GM19395 (cell line): ENCODE measurements around the gene FLCN.
A peak's percentile ranks its signal among the peaks of the same experiment; 100 is the strongest.
"Not testable (repeated sequence)": the region's sequence is repeated elsewhere in the genome, so short reads cannot be mapped to it uniquely, and the experiment has no call there.

Source experiments
- ATAC-seq: cut with Tn5 transposase; IDR thresholded peaks from one replicate; pipeline ENCODE4 v1.9.1; 2021; ENCODE audit warnings: mild to moderate bottlenecking, moderate library complexity; ENCODE audit not compliant: unreplicated experiment

The FLCN gene

DNA sequence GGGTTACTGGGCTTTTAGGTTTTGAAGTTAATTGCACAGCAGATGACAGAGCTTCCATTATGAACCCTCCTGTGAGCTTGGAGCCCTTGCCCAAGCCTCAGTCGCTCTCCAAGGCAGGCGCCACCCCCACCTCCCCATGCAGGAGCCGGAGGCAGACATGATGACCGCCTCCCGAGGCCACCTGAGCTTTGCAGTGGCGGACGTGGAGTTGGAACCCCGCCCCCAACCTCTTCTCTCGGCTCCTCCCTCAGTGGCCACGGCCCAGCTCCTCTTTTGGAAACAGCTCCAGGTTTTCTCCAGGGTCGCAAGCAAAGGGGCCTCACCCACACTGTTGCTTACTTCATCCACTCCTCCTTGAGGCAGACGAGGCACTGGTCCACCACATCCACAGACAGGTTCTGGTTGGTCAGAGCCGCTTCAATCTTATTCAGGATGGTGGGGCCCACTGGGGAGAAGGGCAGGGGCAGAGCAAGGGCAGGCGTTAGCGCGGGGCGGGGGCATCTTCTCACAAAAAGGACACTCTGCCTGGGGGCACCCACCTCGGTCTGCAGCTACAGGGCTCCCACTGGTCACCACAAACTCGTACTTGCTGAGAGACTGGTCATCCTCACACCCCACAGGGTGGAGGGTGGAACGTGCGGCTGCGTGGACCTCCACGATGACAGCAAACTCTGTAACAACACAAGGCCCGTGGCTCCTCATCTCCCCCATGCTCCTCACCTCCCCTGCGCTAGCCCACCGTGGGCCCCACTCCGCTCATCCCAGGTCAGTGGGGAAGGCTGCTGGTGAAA, 22.1 kb downstream of the FLCN start:
- ATAC-seq = no peak

DNA sequence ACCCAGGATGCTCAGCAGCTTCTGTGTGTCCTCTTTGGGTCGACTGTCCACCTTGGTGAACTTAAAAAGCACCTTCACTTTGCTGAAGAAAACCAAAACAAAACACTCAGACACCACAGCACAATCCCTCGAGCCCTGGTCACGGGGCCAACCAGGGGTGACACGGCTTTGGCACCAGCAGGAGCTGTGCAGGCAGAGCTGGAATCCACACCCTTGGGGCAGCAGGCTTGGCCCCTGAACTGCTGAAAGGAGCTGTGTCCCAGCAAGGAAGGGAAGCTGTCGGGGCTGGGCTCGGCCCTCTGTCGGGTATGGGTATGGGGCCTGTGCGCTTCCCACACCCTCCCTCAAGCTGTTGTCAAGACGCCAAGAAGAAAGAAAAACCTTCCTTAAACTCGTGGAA, 23.2 kb downstream of the FLCN start:
- no peak for ATAC-seq

DNA sequence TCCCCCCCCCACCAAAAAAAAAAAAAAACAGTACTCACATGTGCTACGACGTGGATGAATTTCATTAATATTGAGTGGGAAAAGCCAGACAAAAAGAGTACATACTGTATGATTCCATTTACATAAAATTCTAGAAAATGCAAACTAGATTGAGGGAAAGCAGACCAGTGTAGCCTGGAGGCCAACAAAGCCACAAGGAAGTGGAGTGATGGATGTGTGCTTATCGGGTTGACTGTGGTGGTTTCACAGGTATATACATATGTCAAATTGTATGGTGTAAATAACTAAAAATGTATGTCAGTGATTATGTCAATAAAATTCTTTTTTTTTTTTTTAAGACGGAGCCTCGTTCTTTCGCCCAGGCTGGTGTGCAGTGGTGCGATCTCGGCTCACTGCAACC, 29.0 kb downstream of the FLCN start:
- ATAC-seq = no peak

DNA sequence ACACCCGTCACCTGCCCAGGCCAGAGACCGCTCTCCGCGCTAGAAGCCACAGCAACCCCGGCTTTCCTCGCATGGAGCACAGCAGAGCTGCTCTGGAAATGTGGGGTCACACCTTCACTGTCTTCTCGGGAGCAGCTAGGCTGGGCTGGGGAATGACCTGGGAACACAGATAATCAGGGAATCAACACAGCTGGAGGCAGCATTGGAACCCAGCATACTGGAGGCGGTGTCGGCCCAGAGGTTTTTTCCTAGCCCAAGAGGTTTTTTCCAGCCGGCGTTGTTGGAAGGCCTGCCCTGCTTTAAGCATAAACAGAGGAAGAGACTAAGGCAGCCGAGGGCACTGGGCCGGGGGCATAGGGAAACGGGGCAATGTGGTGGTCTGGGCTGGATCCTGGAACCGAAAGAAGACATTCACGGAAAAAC, 30.0 kb downstream of the FLCN start:
- ATAC-seq = no peak

DNA sequence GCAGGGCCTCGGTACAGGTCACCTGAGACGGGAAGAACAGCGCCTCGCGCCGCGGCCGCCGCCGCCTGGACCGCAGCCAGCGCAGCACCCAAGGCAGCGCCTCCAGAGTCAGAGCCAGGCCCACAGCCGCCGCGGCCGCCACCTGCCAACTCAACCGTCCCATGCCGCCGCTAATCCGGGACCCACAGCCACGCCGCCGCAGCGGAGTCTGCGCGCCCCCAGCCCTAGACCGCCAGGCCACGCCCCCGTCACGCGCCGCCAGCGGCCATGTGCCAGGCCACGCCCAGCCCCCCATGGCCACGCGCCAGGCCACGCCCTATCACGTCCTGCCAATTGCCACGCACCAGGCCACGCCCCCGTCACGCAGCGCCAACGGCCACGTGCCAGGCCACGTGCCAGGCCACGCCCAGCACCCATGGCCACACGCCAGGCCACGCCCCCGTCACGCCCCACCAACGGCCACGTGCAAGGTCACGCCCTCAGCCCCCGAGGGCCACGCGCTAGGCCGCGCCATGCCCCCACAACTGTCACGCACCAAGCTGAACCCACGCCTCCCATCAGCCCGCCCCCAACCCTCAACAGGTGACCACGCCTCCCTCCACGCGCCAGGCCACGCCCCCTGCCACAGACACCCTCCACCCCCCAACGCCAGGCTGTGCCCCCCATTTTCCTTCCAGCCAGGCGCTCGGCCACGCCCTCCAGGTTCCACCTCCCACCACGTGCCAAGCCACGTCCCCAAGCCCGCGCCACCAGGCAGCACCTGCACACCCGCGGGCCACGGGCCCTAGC, 30.6 kb downstream of the FLCN start, which contains the start of gene PLD6:
TSS of gene PLD6 (minus strand) at position 210 of the 789 bp plus-strand sequence. CDS start at position 163, 47 bp downstream.
- ATAC-seq = peak; percentile 65

DNA sequence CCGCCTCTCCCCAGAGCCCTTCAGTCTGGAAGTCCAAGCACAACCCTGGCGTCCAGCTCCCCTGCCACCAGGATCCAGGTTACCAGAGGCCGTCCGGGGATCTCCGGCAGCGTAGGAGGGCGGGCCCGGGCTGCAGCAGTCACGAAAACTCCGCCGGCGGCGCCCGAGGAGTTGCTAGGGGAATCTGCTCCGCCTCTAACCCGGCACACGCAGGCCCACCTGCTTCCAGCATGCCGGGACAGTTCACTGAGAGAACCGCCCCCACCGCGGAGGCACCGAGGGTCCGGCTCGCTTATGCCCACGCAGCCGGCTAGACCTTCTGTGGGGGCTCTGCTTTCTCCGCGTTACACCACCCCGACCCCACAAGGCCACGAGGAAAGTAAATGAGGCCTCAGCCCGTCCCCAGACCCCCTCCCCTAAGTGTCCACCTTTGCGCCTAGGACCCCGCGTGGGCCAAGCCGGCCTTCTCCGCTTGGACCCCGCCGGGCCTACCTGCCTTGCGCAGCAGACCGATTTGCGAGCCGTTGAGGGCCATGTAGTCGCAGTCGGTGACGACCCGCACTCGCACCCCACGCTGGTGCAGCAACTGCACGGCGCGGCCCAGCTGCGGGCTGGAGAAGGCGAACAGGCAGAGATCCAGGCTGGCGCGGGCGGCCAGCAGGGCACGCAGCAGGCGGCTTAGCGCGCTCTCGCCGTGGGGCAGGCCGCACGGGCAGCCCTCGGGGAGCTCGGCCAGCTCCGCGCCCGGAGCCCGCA, 31.4 kb downstream of the FLCN start:
- ATAC-seq = no peak

DNA sequence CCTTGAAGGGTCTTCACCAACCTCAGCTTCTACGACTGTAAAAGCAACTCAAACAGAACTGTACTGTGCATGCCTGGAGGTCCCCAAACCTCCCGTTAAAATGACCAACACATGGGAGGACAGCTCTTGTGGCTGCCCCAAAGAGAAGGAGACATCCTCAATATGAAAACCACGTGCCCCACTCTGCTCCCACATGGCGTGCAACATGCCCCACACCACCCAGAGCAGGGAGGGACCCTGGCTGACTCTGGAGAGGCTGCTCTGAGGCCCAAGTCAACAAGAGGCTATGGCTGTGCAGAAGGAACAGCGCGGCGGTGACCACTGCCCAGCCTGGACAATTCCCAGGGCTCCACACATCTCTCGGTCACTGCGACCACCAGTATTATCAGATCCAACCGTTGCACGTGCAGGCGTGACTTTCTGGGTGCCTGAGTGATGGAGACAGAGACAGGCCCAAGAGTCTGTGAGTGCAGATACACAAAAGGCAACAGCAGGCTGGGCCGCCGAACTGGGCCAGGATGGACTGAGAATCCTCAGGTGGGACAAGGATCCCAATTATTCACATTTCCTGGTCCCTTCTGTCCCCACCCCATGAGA, 32.2 kb downstream of the FLCN start:
- no peak for ATAC-seq

DNA sequence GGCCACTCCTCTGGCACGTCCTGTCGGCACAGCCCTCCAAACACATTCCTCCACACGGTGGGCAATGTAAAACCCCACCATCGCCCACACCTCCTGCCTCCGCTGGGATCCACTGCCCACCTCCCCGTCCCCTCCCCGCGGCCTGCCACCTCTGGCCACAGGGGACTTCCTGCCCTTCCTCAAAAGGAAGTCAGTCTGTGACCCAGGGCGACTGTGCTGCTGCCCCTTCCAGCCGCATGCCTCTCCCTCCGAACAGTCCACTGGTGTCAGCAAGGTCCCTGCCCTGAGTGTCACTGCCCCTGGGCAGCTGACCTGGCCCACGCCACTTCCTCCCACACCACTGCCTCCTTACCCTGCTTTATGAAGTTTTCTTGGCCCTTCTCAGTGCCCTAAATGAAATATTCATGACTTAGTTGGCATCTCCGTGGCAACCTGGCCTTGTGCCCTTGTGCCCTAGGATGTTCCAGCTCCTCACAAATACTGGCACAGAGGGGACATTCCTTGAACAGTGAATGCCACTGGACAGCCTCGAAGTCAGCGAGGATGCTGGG, 32.9 kb downstream of the FLCN start:
- ATAC-seq = no peak

DNA sequence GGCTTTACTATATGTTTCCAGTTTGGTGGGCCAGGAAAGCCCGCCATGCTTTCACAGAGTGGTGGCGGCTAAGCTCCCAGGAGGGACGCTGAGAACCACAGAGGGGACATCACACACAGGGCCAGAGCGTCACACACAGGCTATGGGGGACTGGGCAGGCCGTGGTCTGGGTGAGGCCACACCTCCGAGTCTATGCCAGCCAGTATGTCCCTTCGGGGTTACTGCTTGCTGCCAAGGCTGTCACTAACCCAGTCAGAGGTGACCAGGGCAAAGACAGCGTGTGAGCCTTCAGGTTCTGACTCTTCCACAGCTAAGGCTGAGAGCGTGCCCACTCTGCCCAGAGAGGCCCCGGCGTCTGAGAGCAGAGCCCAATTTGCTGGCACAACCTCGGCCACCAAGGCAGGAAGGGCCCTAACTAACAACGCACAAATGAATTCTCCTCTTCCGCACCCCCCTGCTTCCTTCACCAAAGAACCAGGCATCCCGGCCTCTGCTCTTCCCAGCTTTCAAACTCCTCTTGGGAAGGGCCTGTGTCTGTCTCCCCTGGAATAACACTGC, 33.7 kb downstream of the FLCN start:
- ATAC-seq = no peak

DNA sequence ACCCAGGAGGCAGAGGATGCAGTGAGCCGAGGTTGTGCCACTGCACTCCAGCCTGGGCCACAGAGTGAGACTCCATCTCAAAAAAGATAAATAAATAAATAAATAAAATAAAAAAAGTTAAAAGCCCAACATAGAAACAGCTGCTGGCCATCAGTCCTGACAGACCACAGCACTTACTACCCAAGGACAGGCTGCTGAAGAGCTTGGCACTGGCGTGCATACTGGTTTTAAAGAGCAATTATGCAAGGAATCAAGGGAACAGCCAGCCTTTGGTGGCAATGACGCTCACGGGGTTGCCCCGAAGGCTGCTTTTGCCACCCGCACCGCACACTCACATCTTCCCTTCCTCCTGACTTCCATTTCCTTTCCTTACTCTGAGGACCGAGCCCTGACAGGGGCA, 35.1 kb downstream of the FLCN start:
- ATAC-seq = no peak

DNA sequence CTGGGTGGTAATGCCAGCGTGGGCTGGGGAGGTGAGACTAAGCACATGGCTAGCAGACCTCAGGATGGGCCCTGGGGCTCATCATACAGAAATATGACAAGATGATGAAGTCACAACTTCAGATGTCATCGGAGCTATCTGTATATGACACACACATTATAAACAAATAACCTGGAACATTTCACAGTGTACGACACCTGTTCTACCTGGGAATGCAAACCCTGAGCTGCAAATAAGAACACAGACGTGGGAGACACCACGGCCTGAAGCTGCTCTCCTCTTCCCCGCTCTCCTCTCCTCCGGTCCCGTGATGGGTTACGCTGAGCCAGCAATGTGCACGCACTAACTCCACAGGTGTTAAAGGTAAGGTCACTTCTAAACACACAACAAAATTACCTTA, 35.7 kb downstream of the FLCN start:
- no peak for ATAC-seq

DNA sequence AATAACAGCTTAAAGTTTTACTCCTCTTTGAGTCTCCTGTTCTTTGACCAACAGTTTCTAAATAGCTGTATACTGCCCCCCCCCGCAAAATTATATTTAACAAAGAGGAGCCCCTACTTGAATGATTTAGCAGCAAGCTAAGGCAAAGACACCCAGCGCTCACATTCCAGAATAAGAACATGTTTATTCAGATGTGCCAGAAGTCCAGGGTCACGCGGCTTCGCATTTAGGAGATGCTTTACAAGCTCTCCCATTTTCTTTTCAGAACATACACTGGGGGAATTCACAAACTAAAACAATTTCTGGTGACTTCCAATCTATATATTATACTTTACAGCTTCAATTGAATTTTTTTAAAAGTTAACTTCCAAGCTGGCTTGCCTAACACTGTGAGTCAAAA, 36.1 kb downstream of the FLCN start:
- ATAC-seq = no peak

DNA sequence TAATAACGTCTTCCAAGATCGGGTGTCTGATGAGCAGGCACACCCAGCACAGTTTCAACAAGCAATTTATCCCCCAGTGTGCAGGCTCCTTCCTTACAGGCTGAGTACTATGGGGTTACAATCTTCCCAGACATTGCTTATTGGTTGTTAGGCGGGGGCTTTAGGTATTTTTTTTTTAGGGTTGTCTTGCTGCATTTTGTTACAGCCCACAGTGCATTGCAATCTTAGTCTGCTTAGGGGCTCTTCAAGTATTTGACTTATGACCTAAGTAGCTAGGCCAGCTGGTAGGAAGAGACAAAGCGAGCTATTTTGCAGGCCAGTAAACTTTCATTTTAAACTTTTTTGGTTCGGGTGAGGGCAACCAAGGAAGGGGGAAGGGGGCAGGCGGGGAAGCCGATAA, 36.7 kb downstream of the FLCN start:
- ATAC-seq = no peak

DNA sequence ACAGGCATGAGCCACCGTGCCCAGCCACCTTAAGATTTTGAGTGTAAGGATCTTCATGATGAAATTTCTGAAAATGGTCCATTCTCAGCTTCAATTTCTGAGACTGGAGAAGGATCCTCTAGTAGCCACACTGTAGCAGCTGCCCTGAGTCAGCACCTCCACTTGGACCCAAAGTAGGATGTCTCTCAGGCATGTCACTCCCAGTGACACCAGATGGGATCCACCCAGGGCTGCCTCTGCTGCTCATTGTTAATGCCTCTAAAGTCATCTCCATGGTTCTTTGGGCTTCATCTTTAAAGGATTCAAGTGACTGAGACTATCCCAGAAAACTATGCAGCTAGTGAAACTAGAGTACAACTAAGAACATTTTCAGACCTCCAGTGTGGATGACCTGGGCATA, 38.7 kb downstream of the FLCN start:
- ATAC-seq = no peak

DNA sequence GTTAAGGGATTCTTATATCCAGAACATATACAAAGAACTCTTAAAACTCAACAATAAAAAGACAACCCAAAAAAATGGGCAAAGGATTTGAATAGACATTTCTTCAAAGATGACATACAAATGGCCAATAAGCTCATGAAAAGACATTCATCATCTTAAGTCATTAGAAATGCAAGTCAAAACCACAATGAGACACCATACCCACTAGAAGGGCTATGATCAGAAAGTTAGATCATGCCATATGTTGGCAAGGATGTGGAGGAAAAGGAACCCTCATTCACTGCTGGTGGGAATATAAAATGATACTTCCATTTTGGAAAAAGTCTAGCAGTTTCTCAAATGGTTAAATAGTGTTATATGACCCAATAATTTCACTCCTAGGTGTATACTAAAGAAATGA, 40.2 kb downstream of the FLCN start:
- no peak for ATAC-seq

DNA sequence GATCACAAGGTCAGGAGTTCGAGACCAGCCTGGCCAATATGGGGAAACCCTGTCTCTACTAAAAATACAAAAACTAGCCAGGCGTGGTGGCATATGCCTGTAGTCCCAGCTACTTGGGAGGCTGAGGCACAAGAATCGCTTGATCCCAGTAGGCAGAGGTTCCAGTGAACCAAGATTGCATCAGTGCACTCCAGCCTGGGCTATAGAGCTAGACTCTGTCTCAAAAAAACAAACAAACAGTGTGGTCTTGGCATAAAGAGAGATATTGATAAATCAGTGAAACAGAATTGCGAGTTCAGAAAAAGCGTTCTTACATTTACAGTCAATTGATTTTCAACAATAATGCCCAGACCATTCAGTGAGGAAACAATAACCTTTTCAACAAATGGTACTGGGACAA, 41.5 kb downstream of the FLCN start:
- ATAC-seq = not testable (repeated sequence)

DNA sequence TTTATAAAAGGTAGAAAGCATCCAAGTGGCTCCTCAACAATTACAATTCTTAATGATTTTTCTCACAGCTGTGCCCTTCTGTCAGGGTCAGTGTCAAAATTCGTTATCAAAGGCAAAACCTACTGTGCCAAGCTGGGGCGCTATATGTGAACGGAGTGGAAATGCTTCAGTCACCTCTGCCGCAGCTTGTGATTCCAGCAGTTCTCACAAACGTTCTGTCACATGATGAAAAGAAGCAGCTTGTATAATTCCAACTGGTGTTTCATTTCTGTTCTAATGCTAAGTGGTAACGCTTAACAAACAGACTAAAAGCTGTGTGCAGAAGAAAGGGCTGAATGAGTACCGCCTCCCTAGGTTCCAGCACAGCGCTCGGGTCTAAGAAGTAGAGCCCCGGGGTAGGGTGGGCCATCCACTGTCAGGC, 45.0 kb downstream of the FLCN start:
- no peak for ATAC-seq

DNA sequence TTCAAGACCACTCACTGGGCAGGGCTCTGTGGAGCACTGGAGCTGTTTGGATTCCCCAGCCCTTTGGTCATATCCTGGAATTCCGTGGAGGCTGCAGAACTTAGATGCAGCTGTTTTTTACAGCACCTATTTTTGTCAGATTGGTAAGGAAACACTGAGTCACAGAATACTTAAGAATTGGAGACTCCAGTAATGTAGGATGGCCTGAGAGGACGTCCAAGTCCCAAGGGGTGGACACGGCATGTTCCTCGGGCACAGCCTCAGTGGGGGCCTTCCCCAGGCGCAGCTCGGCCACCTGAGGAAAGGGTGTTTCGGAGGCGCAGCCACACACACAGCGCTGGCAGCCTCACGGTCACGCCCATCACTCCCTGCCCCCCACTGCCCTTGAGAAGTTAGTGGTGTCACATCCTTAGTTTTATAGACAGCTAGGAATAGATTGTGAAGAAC, 45.6 kb downstream of the FLCN start:
- no peak for ATAC-seq

DNA sequence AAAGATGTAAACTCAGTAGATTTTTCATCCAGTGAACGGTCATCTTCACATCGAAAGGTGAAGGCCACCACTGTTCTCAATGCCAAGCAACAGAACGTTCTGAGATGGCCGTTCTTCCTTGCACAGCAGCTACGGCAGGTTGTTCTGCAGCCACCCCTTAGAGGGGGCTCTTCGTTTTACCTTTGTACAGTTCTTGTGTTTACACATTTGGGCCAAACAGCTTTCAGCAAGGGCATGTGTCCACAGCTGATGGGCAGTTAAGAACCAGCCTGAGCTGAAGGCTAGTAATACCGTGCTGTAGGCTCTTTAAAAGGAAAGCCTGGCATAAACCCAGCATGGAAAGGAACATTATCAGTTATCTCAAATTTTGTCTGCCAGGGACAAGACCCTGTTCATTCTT, 46.8 kb downstream of the FLCN start:
- no peak for ATAC-seq

DNA sequence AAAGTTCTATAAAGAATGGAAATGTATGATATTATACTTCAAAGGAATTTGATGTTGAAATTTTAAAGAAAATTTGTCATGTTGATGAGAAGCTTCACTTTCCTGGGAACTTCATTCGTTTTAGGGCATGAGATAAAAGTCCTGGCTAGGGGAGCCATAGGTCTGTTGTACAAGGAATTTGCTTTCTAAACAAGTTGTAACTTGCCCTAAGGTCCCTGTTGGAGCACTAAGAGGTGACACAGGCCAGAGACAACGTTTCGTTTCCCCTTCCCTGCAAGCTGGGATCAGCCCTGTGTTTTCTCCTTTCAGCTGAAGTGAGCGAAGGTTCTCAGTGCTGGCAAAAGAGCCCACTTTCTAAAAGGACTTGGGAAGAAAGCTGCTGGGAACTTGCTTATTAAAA, 47.4 kb downstream of the FLCN start:
- no peak for ATAC-seq
